ENCODE data around the gene RNGTT.

The RNGTT gene

DNA sequence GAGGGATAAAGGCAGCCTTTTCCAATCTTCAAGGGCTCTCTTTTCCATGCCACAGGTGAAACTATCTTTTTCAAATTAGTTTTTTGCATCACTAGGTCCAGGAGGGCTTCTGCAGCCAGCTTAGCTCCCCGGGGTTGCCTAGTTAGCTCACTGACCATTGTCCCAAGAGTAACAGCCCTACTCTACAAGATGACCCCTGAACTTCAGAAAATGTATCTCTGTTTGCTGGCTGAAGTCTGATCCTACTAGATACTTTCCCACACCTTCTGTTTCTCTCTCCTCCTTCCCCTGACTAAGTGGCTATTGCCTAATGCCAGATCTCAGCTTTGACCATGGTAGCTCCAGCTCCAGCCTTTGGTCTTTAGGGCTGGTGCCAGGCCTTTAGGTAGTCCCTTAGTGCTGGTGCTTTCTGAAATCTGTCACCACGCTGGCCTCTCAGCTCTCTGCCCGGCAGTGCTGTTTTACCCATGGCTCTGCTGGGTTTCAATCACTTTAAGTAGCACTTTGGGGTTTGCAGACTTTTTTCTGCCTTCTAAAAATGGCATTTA is 255.1 kb downstream of the RNGTT start:
- peak; percentile 13 for DNase-seq (ENCODE audit: low read depth)
- TF ChIP-seq, protein P1, sequence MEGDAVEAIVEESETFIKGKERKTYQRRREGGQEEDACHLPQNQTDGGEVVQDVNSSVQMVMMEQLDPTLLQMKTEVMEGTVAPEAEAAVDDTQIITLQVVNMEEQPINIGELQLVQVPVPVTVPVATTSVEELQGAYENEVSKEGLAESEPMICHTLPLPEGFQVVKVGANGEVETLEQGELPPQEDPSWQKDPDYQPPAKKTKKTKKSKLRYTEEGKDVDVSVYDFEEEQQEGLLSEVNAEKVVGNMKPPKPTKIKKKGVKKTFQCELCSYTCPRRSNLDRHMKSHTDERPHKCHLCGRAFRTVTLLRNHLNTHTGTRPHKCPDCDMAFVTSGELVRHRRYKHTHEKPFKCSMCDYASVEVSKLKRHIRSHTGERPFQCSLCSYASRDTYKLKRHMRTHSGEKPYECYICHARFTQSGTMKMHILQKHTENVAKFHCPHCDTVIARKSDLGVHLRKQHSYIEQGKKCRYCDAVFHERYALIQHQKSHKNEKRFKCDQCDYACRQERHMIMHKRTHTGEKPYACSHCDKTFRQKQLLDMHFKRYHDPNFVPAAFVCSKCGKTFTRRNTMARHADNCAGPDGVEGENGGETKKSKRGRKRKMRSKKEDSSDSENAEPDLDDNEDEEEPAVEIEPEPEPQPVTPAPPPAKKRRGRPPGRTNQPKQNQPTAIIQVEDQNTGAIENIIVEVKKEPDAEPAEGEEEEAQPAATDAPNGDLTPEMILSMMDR (IDR thresholded peaks at IDR 0.05; ENCODE audit: insufficient read depth, low read depth, low read length, missing control alignments): no peak

GRCh38 chr6:88705601-88706000 is 257.8 kb downstream of the RNGTT start:
- TF ChIP-seq, protein P1 (IDR thresholded peaks at IDR 0.05; ENCODE audit: insufficient read depth, low read depth, low read length, missing control alignments): no peak
- H3K4me3 ChIP-seq (ENCODE audit: low read length): no peak overlapping the region
- no peak for DNase-seq (ENCODE audit: low read depth)

More for the DNA sequence above, 255.1 kb downstream of the RNGTT start:
- no peak overlapping the region for H3K4me3 ChIP-seq (ENCODE audit: low read length)

GRCh38 chr6:88704980-88705379 is 258.4 kb downstream of the RNGTT start:
- TF ChIP-seq, protein P1 (IDR thresholded peaks at IDR 0.05; ENCODE audit: insufficient read depth, low read depth, low read length, missing control alignments): no peak
- DNase-seq (ENCODE audit: low read depth): no peak
- H3K4me3 ChIP-seq (ENCODE audit: low read length): no peak overlapping the region

DNA sequence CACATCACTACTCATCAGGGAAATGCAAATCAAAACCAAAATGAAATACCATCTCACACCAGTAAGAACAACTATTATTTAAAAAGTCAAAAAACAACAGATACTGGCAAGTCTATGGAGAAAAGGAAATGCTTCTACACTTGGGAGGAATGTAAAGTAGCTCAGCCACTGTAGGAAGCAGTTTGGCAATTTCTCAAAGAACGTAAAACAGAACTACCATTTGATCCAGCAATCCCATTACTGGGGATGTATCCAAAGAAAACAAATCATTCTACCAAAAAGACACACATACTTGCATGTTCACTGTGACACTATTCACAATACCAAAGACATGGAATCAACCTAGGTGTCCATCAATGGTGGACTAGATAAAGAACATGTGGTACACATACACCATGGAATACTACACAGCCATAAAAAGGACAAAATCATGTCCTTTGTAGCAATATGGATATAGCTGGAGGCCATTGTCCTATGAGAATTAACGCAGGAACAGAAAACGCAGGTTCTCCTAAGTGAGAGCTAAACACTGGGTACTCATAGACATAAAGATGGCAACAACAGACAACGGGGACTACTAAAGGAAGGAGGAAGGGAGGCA is 260.4 kb downstream of the RNGTT start:
- TF ChIP-seq, protein P1 (IDR thresholded peaks at IDR 0.05; ENCODE audit: insufficient read depth, low read depth, low read length, missing control alignments): no peak
- H3K4me3 ChIP-seq (ENCODE audit: low read length): no peak overlapping the region
- DNase-seq (ENCODE audit: low read depth): no peak

- no peak for DNase-seq (ENCODE audit: low read depth)
- TF ChIP-seq, protein P1 (IDR thresholded peaks at IDR 0.05; ENCODE audit: insufficient read depth, low read depth, low read length, missing control alignments): no peak
- no peak overlapping the region for H3K4me3 ChIP-seq (ENCODE audit: low read length)
These were observed 264.8 kb downstream of the RNGTT start for GRCh38 chr6:88698661-88699060.

DNA sequence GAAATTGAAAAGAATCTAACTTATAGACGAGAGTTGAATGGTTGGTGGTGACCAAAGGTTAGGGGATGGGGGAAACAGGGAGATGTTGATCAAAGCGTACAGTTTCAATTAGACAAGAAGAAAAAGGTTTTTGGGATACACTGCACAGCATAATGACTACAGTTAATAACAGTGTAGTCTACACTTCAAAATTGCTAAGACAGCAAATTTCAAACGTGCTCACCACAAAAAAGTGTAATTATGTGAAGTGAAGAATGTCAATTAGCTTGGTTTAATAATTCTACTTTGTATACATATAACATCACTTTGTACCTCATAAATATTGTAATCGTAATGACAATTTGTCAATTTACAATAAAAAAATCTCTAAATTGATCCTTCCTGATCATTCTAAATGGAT is 267.5 kb downstream of the RNGTT start:
- no peak overlapping the region for H3K4me3 ChIP-seq (ENCODE audit: low read length)
- DNase-seq (ENCODE audit: low read depth): no peak
- TF ChIP-seq, protein P1 (IDR thresholded peaks at IDR 0.05; ENCODE audit: insufficient read depth, low read depth, low read length, missing control alignments): no peak

- peak; percentile 7 for DNase-seq (ENCODE audit: low read depth)
- TF ChIP-seq, protein P1 (IDR thresholded peaks at IDR 0.05; ENCODE audit: insufficient read depth, low read depth, low read length, missing control alignments): no peak
- H3K4me3 ChIP-seq (ENCODE audit: low read length): no peak overlapping the region
These were observed 279.7 kb downstream of the RNGTT start for GRCh38 chr6:88683734-88684133.
